Caco-2 (cell line): ENCODE results near the gene UBE2E1. TPM values are rescaled to one million over a fixed set of nuclear protein-coding genes. Genes with fewer than 3 reads are reported as not detected.

ENCODE experiments used
- BruUV-seq: library from RNA; stranded (reverse); fragments of 400-500 nt; replicated peaks from 2 replicates; lab custom pipeline; 2021; lab: Mats Ljungman, UMichigan
- CTCF ChIA-PET: fragments of 300-600 bp; sonication (Branson Sonifier 250); formaldehyde crosslinking; loops from one replicate; lab custom pipeline; 2022; ENCODE audit warnings: antibody characterized with exemption; lab: Charles Lee
- POLR2A ChIA-PET: fragments of 300-600 bp; sonication (Branson Sonifier 250); formaldehyde crosslinking; loops from one replicate; lab custom pipeline; 2022; ENCODE audit warnings: antibody characterized with exemption; lab: Charles Lee
- DNase-seq, 2 experiments: peaks; one replicate each; pipeline versions ENCODE4 v3.0.0 to v3.0.0-alpha.2; 2020 to 2022
- H3K27me3 ChIP-seq: replicated peaks from 2 replicates; pipeline ENCODE4 v1.6.0; 2011; ENCODE audit warnings: low read length; ENCODE audit not compliant: control insufficient read depth, insufficient read depth
- H3K36me3 ChIP-seq: 2 replicates; pipeline ENCODE4 v1.5.1; 2011; ENCODE audit warnings: low read length; ENCODE audit not compliant: control insufficient read depth, insufficient read depth
- H3K4me1 ChIP-seq: fragments of 250-450 bp; sonication (Bioruptor Pico); 2 replicates; pipeline ENCODE4 v1.5.1; 2020; ENCODE audit warnings: mild to moderate bottlenecking
- H3K4me3 ChIP-seq: 2 replicates; pipeline ENCODE4 v1.5.1; 2011; ENCODE audit warnings: low read depth, mild to moderate bottlenecking, control low read depth, low read length
- H3K9me3 ChIP-seq: fragments of 250-450 bp; sonication (Bioruptor Pico); 2 replicates; pipeline ENCODE4 v1.5.1; 2020; ENCODE audit warnings: mild to moderate bottlenecking, moderate library complexity
- H3K27ac Mint-ChIP-seq: one replicate; pipeline ENCODE4 v1.8.0; 2022; ENCODE audit warnings: mixed read lengths; ENCODE audit not compliant: unreplicated experiment
- H3K27me3 Mint-ChIP-seq: one replicate; pipeline ENCODE4 v1.8.0; 2022; ENCODE audit warnings: mixed read lengths; ENCODE audit not compliant: insufficient read depth, unreplicated experiment
- H3K36me3 Mint-ChIP-seq: one replicate; pipeline ENCODE4 v1.8.0; 2022; ENCODE audit warnings: mild to moderate bottlenecking, mixed read lengths; ENCODE audit not compliant: insufficient read depth, unreplicated experiment
- H3K4me1 Mint-ChIP-seq: one replicate; pipeline ENCODE4 v1.8.0; 2022; ENCODE audit warnings: low read depth, mixed read lengths; ENCODE audit not compliant: unreplicated experiment
- H3K4me3 Mint-ChIP-seq: one replicate; pipeline ENCODE4 v1.8.0; 2022; ENCODE audit warnings: mild to moderate bottlenecking, moderate library complexity, mixed read lengths; ENCODE audit not compliant: unreplicated experiment
- H3K9me3 Mint-ChIP-seq: one replicate; pipeline ENCODE4 v1.8.0; 2022; ENCODE audit warnings: mixed read lengths; ENCODE audit not compliant: unreplicated experiment
- intact Hi-C: fragments of 100-400 bp; cut with micrococcal nuclease; formaldehyde crosslinking; loops from one replicate; pipeline ENCODE4 v1.10.0; 2022; ENCODE audit not compliant: unreplicated experiment
- total RNA-seq: library from RNA; stranded (reverse); gene quantifications from 2 replicates; pipeline ENCODE4 v1.2.3, GENCODE V29; 2022
- TF ChIP-seq, protein P1 (sequence below), 2 experiments: fragments of 200-600 bp in 1 of 2; IDR thresholded peaks; 1 replicate in 1 of 2; 2 replicates in 1 of 2; pipeline versions ENCODE4 v1.5.1 to v1.8.0; 2011 to 2022; ENCODE audit warnings: antibody characterized with exemption in 1 of 2, control low read depth in 1 of 2, inconsistent platforms in 1 of 2, low read depth in 1 of 2, low read length in 1 of 2, mild to moderate bottlenecking in 1 of 2, moderate library complexity in 1 of 2; ENCODE audit not compliant: insufficient read depth in 1 of 2, severe bottlenecking in 1 of 2, unreplicated experiment in 1 of 2

UBE2E1 gene
- total RNA-seq, 1 experiment from 2014 or later, result 104 TPM

DNA sequence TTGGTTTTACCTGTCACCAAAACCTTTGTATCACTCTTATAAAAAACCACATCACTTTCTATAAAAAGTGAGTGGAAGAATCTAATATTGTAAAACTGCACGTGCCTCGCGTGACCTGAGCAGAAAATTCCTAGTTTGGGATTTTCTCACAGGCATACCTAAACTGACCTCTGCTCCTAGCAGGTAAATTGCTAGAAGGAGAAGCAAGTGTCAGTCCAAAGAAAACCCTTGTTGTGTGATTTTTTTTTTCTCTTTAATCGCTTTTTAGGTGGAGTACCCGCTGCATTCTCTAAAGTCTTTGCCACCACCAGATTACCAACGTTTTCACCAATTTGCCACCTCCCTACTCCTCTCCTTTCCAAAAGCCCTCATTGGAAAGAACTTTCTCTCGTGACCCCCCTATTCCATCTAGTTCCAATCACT lies 534 bp upstream of the UBE2E1 start:
- CTCF ChIA-PET, result no interaction called here
- H3K27me3 Mint-ChIP-seq, result no peaks in the 10 kb centered on the region
- H3K27me3 ChIP-seq, result no peaks in the 10 kb centered on the region
- no peak for DNase-seq
- BruUV-seq, result no TSS peak
- H3K4me3 Mint-ChIP-seq, result peak overlapping the region; percentile 84
- TF ChIP-seq, protein P1, sequence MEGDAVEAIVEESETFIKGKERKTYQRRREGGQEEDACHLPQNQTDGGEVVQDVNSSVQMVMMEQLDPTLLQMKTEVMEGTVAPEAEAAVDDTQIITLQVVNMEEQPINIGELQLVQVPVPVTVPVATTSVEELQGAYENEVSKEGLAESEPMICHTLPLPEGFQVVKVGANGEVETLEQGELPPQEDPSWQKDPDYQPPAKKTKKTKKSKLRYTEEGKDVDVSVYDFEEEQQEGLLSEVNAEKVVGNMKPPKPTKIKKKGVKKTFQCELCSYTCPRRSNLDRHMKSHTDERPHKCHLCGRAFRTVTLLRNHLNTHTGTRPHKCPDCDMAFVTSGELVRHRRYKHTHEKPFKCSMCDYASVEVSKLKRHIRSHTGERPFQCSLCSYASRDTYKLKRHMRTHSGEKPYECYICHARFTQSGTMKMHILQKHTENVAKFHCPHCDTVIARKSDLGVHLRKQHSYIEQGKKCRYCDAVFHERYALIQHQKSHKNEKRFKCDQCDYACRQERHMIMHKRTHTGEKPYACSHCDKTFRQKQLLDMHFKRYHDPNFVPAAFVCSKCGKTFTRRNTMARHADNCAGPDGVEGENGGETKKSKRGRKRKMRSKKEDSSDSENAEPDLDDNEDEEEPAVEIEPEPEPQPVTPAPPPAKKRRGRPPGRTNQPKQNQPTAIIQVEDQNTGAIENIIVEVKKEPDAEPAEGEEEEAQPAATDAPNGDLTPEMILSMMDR (IDR thresholded peaks at IDR 0.05; ENCODE audit: insufficient read depth in 1 of 2, low read depth in 1 of 2, low read length in 1 of 2, severe bottlenecking in 1 of 2, unreplicated experiment in 1 of 2), result no peak
- peaks cover 15% of the 10 kb centered on the region for H3K36me3 Mint-ChIP-seq
- H3K4me1 Mint-ChIP-seq, result peaks cover 38% of the 10 kb centered on the region
- POLR2A ChIA-PET, result no interaction called here
- H3K27ac Mint-ChIP-seq, result peak overlapping the region; percentile 95
- H3K4me3 ChIP-seq, result peak overlapping the region; percentile 76
- no peaks in the 10 kb centered on the region; the same call in 1 of the 2 replicates for H3K36me3 ChIP-seq
- H3K9me3 ChIP-seq, result no peaks in the 10 kb centered on the region
- intact Hi-C loops, result loop anchor here (10.0 kb wide), 1 partner anchor 620 kb away; no protein-coding TSS in a partner anchor
- H3K9me3 Mint-ChIP-seq, result no peaks in the 10 kb centered on the region
- H3K4me1 ChIP-seq, result peaks cover 28% of the 10 kb centered on the region

DNA sequence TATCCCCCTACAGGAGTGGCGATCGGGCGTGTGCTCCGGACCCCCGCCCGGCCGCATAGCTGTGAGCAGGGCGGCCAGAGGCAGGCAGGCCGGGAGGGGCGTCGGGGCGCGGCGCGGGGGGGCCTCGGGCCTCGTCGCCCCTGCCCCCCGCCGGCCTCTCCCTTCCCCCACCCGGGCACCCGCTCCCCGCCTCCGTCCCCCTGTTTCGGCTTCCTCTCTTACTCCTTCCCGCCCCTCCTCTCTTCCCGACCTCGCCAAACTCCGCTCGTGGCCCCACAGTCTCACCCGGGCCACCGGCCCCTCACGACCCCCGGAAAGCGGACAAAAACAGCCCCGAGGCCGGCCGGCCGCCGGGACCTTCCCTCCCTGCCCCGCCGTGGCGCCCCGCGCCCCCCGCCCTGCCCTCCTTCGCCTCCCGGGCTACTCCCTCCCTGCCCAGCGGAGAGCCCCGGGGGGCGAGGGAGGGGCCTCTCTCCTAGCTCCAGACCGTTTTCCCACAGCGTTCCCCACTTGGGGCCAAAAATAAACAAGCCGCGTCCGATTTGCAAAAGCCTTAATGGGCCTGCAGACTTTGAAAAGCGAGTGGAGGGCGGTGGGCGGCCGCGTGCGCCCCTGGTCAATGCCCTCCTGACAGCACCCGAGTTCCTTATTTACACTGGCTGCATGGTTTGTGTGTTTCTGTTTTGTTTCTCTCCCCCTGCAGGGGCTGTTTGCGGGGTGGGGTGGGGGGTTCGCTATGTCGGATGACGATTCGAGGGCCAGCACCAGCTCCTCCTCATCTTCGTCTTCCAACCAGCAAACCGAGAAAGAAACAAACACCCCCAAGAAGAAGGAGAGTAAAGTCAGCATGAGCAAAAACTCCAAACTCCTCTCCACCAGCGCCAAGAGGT lies 1.0 kb downstream of the UBE2E1 start:
- ChIA-PET POLR2A (no interaction called here), CTCF (no interaction called here)
- intact Hi-C loops, result loop anchor here (10.0 kb wide), 1 partner anchor 622 kb away; no protein-coding TSS in a partner anchor
- Mint-ChIP-seq H3K27ac (peak overlapping the region; percentile 87), H3K27me3 (no peaks in the 10 kb centered on the region), H3K36me3 (peaks cover 18% of the 10 kb centered on the region), H3K4me3 (peak overlapping the region; percentile 84), H3K9me3 (no peaks in the 10 kb centered on the region), H3K4me1 (peaks cover 38% of the 10 kb centered on the region)
- TF ChIP-seq, protein P1 (IDR thresholded peaks at IDR 0.05; ENCODE audit: insufficient read depth in 1 of 2, low read depth in 1 of 2, low read length in 1 of 2, severe bottlenecking in 1 of 2, unreplicated experiment in 1 of 2), result no peak
- Histone ChIP-seq H3K36me3 (no peaks in the 10 kb centered on the region; the same call in 1 of the 2 replicates), H3K4me1 (peaks cover 32% of the 10 kb centered on the region), H3K9me3 (no peaks in the 10 kb centered on the region), H3K4me3 (peak overlapping the region; percentile 76), H3K27me3 (no peaks in the 10 kb centered on the region)
- peak in 1 of 2 experiments; percentile 15 for DNase-seq
- BruUV-seq, result no TSS peak

DNA sequence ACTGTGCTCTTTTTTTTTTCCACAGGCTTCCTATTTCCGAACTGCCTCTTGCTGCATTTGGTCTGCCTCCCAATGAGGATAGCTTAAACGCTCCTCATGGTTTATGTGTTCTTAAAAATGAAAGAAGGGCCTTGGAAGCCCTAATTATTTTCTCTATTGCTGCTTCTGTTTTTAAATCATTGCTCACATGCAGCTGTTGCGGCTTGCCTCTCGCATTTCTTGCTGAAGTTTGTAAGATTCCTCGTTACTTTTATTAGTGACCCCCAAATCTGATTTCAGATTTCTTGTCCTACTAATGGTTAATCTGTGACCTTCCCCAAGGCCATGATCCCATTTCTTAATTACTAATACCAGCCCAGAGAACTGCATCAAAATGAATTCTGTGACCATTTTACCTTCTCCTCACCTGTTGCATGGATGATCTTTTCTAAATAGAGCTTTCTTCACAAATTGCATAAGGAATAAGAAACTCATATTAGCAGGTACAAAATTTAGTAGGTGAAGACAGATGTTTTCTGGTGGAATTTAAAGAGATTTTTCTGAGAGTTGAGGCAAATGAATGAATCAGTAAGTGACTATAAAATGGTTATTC lies 1.8 kb downstream of the UBE2E1 start:
- DNase-seq, result no peak
- H3K4me1 ChIP-seq, result peaks cover 39% of the 10 kb centered on the region
- CTCF ChIA-PET, result no interaction called here
- Mint-ChIP-seq H3K27ac (peak overlapping the region; percentile 87), H3K4me1 (peaks cover 41% of the 10 kb centered on the region), H3K4me3 (peak overlapping the region; percentile 84), H3K27me3 (no peaks in the 10 kb centered on the region), H3K9me3 (no peaks in the 10 kb centered on the region), H3K36me3 (peaks cover 18% of the 10 kb centered on the region)
- H3K9me3 ChIP-seq, result no peaks in the 10 kb centered on the region
- H3K27me3 ChIP-seq, result no peaks in the 10 kb centered on the region
- TSS peak; percentile 20 for BruUV-seq
- intact Hi-C loops, result loop anchor here (1.0 to 10.0 kb wide), 2 partner anchors 79 to 623 kb away; no protein-coding TSS in a partner anchor
- H3K36me3 ChIP-seq, result no peaks in the 10 kb centered on the region; the same call in 1 of the 2 replicates
- TF ChIP-seq, protein P1 (IDR thresholded peaks at IDR 0.05; ENCODE audit: insufficient read depth in 1 of 2, low read depth in 1 of 2, low read length in 1 of 2, severe bottlenecking in 1 of 2, unreplicated experiment in 1 of 2), result no peak
- POLR2A ChIA-PET, result no interaction called here
- peak overlapping the region; percentile 76 for H3K4me3 ChIP-seq
